GM12878 (cell line): Measurements from ENCODE around the gene ARL2.

Experiments
- CBFB ChIP-seq: IDR thresholded peaks from 2 replicates; pipeline ENCODE4 v1.6.1; 2016; ENCODE audit warnings: antibody characterized with exemption, low read depth
- EP300 ChIP-seq, 2 experiments: fragments of 150-350 bp in 1 of 2; IDR thresholded peaks; 2 replicates each; pipeline ENCODE4 v1.6.1; 2011 to 2012; ENCODE audit warnings: low read depth in 2 of 2, low read length in 2 of 2, borderline replicate concordance in 1 of 2, improper control_type of control experiment in 1 of 2, inconsistent platforms in 1 of 2; ENCODE audit not compliant: control insufficient read depth in 1 of 2
- EZH2 ChIP-seq: IDR thresholded peaks from 2 replicates; pipeline ENCODE4 v1.6.1; 2012; ENCODE audit warnings: low read depth, mild to moderate bottlenecking, control low read depth, inconsistent platforms, low read length, borderline replicate concordance; ENCODE audit not compliant: control insufficient read depth
- IRF4 ChIP-seq: IDR thresholded peaks from 2 replicates; pipeline ENCODE4 v1.6.1; 2011; ENCODE audit warnings: low read depth, low read length
- POLR2A ChIP-seq: IDR thresholded peaks from 2 replicates; pipeline ENCODE4 v1.6.1; 2011; ENCODE audit warnings: low read depth, mild to moderate bottlenecking, low read length
- TF ChIP-seq, protein P1 (sequence below), 3 experiments: IDR thresholded peaks in 2 of 3; conservative IDR thresholded peaks in 1 of 3; 2 replicates each; pipeline ENCODE4 v1.5.1; 2011; ENCODE audit warnings: low read depth in 3 of 3, low read length in 3 of 3, mild to moderate bottlenecking in 3 of 3, control low read depth in 2 of 3, moderate library complexity in 2 of 3, inconsistent platforms in 1 of 3, mixed read lengths in 1 of 3; ENCODE audit not compliant: control insufficient read depth in 2 of 3, insufficient read depth in 1 of 3; ENCODE audit errors: extremely low read depth in 1 of 3
- TF ChIP-seq, protein P2 (sequence below): IDR thresholded peaks from 2 replicates; pipeline ENCODE4 v1.6.1; 2012; ENCODE audit warnings: low read depth, low read length, improper control_type of control experiment

DNA sequence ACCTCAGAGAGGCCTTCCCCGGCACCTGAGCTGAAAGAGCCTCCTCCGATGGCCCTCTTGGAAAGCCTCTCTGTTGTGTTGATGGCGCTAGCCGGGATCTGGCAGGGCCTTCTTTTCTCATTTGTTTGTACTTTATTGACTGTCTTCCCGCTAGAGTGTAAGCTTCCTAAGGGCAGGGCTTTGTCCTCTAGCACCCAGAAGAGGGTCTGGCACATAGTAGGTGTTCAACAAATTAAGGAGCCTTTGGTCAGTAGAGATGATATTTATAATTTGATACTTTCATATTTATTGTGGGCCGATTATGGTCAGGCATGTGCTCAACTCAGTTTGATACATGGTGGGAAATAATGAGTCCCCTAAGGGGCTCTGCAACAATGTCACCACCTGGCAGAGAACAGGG lies 4.0 kb downstream of the ARL2 start:
- TF ChIP-seq CBFB (no peak), EP300 (IDR thresholded peaks at IDR 0.05; ENCODE audit: borderline replicate concordance in 1 of 2, control insufficient read depth in 1 of 2, low read depth in 2 of 2, low read length in 2 of 2) (no peak), POLR2A (no peak), IRF4 (no peak), EZH2 (no peak)
- TF ChIP-seq, protein P1, sequence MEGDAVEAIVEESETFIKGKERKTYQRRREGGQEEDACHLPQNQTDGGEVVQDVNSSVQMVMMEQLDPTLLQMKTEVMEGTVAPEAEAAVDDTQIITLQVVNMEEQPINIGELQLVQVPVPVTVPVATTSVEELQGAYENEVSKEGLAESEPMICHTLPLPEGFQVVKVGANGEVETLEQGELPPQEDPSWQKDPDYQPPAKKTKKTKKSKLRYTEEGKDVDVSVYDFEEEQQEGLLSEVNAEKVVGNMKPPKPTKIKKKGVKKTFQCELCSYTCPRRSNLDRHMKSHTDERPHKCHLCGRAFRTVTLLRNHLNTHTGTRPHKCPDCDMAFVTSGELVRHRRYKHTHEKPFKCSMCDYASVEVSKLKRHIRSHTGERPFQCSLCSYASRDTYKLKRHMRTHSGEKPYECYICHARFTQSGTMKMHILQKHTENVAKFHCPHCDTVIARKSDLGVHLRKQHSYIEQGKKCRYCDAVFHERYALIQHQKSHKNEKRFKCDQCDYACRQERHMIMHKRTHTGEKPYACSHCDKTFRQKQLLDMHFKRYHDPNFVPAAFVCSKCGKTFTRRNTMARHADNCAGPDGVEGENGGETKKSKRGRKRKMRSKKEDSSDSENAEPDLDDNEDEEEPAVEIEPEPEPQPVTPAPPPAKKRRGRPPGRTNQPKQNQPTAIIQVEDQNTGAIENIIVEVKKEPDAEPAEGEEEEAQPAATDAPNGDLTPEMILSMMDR (IDR thresholded peaks at IDR 0.05 in 2 of 3, conservative IDR thresholded peaks at IDR 0.05 in 1 of 3; ENCODE audit: control insufficient read depth in 2 of 3, extremely low read depth in 1 of 3, insufficient read depth in 1 of 3, low read depth in 3 of 3, low read length in 3 of 3), result no peak
- TF ChIP-seq, protein P2, sequence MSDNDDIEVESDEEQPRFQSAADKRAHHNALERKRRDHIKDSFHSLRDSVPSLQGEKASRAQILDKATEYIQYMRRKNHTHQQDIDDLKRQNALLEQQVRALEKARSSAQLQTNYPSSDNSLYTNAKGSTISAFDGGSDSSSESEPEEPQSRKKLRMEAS, result no peak
